GM06990 (cell line): ENCODE results near the gene ZBTB17.

Source experiments
- DNase-seq: peaks from one replicate; pipeline ENCODE4 v3.0.0-alpha.2; 2011; ENCODE audit not compliant: insufficient read length; ENCODE audit errors: extremely low read depth
- H3K27me3 ChIP-seq: replicated peaks from 2 replicates; pipeline ENCODE4 v1.6.0; 2011; ENCODE audit warnings: low read length; ENCODE audit not compliant: control insufficient read depth, insufficient read depth
- H3K36me3 ChIP-seq: 2 replicates; pipeline ENCODE4 v1.5.1; 2011; ENCODE audit warnings: low read length; ENCODE audit not compliant: control insufficient read depth, insufficient read depth
- H3K4me3 ChIP-seq: replicated peaks from 2 replicates; pipeline ENCODE4 v1.5.1; 2011; ENCODE audit warnings: low read depth, mild to moderate bottlenecking, control low read depth, low read length
- TF ChIP-seq, protein P1 (sequence below): IDR thresholded peaks from 2 replicates; pipeline ENCODE4 v1.5.1; 2011; ENCODE audit warnings: low read length, control low read depth, mild to moderate bottlenecking, inconsistent platforms; ENCODE audit not compliant: insufficient read depth, poor library complexity, severe bottlenecking

Gene ZBTB17

GRCh38 chr1:16015960-16016901 is 40.3 kb upstream of the ZBTB17 start:
- Histone ChIP-seq H3K4me3 (no peak overlapping the region), H3K36me3 (no peaks in the 10 kb centered on the region), H3K27me3 (peaks cover 4% of the 10 kb centered on the region; the same call in 1 of the 2 replicates)
- TF ChIP-seq, protein P1, sequence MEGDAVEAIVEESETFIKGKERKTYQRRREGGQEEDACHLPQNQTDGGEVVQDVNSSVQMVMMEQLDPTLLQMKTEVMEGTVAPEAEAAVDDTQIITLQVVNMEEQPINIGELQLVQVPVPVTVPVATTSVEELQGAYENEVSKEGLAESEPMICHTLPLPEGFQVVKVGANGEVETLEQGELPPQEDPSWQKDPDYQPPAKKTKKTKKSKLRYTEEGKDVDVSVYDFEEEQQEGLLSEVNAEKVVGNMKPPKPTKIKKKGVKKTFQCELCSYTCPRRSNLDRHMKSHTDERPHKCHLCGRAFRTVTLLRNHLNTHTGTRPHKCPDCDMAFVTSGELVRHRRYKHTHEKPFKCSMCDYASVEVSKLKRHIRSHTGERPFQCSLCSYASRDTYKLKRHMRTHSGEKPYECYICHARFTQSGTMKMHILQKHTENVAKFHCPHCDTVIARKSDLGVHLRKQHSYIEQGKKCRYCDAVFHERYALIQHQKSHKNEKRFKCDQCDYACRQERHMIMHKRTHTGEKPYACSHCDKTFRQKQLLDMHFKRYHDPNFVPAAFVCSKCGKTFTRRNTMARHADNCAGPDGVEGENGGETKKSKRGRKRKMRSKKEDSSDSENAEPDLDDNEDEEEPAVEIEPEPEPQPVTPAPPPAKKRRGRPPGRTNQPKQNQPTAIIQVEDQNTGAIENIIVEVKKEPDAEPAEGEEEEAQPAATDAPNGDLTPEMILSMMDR = no peak
- DNase-seq = no peak

GRCh38 chr1:16015491-16015890 is 39.6 kb upstream of the ZBTB17 start:
- H3K27me3 ChIP-seq = peaks cover 4% of the 10 kb centered on the region; the same call in 1 of the 2 replicates
- no peak for DNase-seq
- no peak overlapping the region for H3K4me3 ChIP-seq
- TF ChIP-seq, protein P1 = no peak
- H3K36me3 ChIP-seq = no peaks in the 10 kb centered on the region

- Histone ChIP-seq H3K4me3 (no peak overlapping the region), H3K27me3 (peaks cover 1% of the 10 kb centered on the region; the same call in 1 of the 2 replicates), H3K36me3 (no peaks in the 10 kb centered on the region)
- TF ChIP-seq, protein P1 = no peak
- peak; percentile 40 for DNase-seq
These were observed 38.9 kb upstream of the ZBTB17 start for GRCh38 chr1:16014509-16015482.

- no peaks in the 10 kb centered on the region for H3K27me3 ChIP-seq
- TF ChIP-seq, protein P1 = no peak
- no peak overlapping the region for H3K4me3 ChIP-seq
- DNase-seq = no peak
- no peaks in the 10 kb centered on the region for H3K36me3 ChIP-seq
These were observed 38.0 kb upstream of the ZBTB17 start for GRCh38 chr1:16013908-16014258.

GRCh38 chr1:16013220-16013907 is 37.5 kb upstream of the ZBTB17 start:
- Histone ChIP-seq H3K4me3 (peak overlapping the region; percentile 22; the same call in 1 of the 2 replicates), H3K36me3 (no peaks in the 10 kb centered on the region), H3K27me3 (no peaks in the 10 kb centered on the region)
- TF ChIP-seq, protein P1 = no peak
- peak; percentile 45 for DNase-seq
